Breast epithelium (tissue), 4 donors: ENCODE measurements around the gene RMI1. TPM values are rescaled to one million over a fixed set of nuclear protein-coding genes. Genes with fewer than 3 reads are reported as not detected.
"Not testable (repeated sequence)": the region's sequence is repeated elsewhere in the genome, so short reads cannot be mapped to it uniquely, and the experiment has no call there.

Source experiments
- DNase-seq, 2 donors: peaks; one replicate each; pipeline ENCODE4 v3.0.0-alpha.2; 2019; ENCODE audit warnings: low spot score in 2 of 2
- H3K27ac ChIP-seq, 2 donors: fragments of 200-600 bp; sonication (generic) in 1 of 2; one replicate each; pipeline ENCODE4 v1.5.1; 2016 to 2019; ENCODE audit warnings: mild to moderate bottlenecking in 1 of 2
- H3K27me3 ChIP-seq, 2 donors: fragments of 200-600 bp; sonication (generic) in 1 of 2; one replicate each; pipeline versions ENCODE4 v1.5.1 to v1.6.0; 2017 to 2019; ENCODE audit warnings: control low read depth in 1 of 2, mild to moderate bottlenecking in 1 of 2
- H3K36me3 ChIP-seq: fragments of 200-600 bp; one replicate; pipeline ENCODE4 v1.5.1; 2019
- H3K4me1 ChIP-seq, 2 donors: fragments of 200-600 bp; sonication (generic); one replicate each; pipeline ENCODE4 v1.5.1; 2016 to 2019; ENCODE audit warnings: control low read depth in 1 of 2
- H3K4me3 ChIP-seq, 3 donors: fragments of 200-600 bp; sonication (generic); 1 replicate in 2 of 3; 2 replicates in 1 of 3; pipeline ENCODE4 v1.5.1; 2016 to 2019; ENCODE audit warnings: mild to moderate bottlenecking in 3 of 3, moderate library complexity in 2 of 3
- H3K9me3 ChIP-seq, 2 donors: fragments of 200-600 bp; sonication (generic) in 1 of 2; one replicate each; pipeline ENCODE4 v1.5.1; 2016 to 2019; ENCODE audit warnings: control low read depth in 1 of 2
- POLR2A ChIP-seq: fragments of 450-650 bp; IDR thresholded peaks from one replicate; pipeline ENCODE4 v1.6.1; 2016; ENCODE audit warnings: antibody characterized with exemption, mild to moderate bottlenecking, moderate library complexity
- POLR2AphosphoS5 ChIP-seq, 3 donors: sonication (generic); formaldehyde crosslinking; IDR thresholded peaks; one replicate each; pipeline ENCODE4 v1.6.1; 2017; ENCODE audit warnings: antibody characterized with exemption in 3 of 3
- intact Hi-C: fragments of 100-400 bp; cut with DNase I; formaldehyde crosslinking; loops from one replicate; pipeline ENCODE4 v1.15.1; 2023; ENCODE audit warnings: low total_unique reads
- total RNA-seq, 3 donors: library from RNA; depleted of rRNA; stranded (reverse); fragments of >200 nt; gene quantifications; one replicate each; pipeline ENCODE4 v1.1.0, GENCODE V29; 2016
- TF ChIP-seq, protein P1 (sequence below), 3 donors: fragments of 450-650 bp; IDR thresholded peaks; one replicate each; pipeline ENCODE4 v1.5.1; 2016 to 2017; ENCODE audit warnings: antibody characterized with exemption in 3 of 3, mild to moderate bottlenecking in 3 of 3, moderate library complexity in 3 of 3

The RMI1 gene
- total RNA-seq, 3 donors from 2014 or later: 3.7 to 6.2 (median 6.1) TPM

DNA sequence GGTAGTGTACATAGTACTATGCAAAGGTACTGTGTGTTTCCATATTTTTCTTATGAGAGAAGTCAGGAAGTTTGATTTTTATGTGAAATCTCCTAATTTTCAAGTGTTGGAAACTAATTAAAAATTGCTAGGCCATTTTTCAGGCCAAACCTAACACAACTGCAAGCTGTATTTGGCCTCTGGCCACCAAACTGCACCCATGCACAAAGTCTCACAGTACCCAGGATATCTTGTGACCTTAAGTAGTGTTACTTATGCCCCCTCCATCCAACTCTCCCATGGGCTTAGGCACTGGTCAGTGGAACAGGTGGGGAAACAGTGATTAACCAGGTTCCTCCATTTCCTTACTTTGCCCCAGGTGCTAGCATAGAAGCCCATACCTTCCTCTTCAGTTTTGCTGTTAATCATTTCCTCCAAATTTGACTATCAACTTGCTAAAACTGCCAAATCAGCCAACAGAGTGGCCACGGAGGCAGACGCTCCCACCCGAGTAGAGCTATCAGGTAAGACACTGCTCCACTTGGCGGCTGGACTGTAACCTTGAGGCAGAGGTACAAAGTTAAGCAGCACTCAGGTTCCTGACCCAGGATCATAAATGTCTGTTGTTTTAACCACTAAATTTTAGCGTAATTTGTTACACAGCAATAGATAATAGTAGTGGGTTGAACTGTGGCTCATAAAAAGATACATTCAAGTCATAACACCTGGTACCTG, 39.9 kb upstream of the RMI1 start:
- H3K27me3 ChIP-seq: no peaks in the 10 kb centered on the region
- H3K36me3 ChIP-seq: no peaks in the 10 kb centered on the region
- intact Hi-C loops: no loop called here
- H3K4me1 ChIP-seq: no peaks in the 10 kb centered on the region
- DNase-seq: no peak
- no peak overlapping the region for H3K27ac ChIP-seq
- no peaks in the 10 kb centered on the region for H3K9me3 ChIP-seq
- TF ChIP-seq POLR2AphosphoS5 (IDR thresholded peaks at IDR 0.05): no peak
- TF ChIP-seq, protein P1, sequence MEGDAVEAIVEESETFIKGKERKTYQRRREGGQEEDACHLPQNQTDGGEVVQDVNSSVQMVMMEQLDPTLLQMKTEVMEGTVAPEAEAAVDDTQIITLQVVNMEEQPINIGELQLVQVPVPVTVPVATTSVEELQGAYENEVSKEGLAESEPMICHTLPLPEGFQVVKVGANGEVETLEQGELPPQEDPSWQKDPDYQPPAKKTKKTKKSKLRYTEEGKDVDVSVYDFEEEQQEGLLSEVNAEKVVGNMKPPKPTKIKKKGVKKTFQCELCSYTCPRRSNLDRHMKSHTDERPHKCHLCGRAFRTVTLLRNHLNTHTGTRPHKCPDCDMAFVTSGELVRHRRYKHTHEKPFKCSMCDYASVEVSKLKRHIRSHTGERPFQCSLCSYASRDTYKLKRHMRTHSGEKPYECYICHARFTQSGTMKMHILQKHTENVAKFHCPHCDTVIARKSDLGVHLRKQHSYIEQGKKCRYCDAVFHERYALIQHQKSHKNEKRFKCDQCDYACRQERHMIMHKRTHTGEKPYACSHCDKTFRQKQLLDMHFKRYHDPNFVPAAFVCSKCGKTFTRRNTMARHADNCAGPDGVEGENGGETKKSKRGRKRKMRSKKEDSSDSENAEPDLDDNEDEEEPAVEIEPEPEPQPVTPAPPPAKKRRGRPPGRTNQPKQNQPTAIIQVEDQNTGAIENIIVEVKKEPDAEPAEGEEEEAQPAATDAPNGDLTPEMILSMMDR (IDR thresholded peaks at IDR 0.05): no peak
- TF ChIP-seq POLR2A: no peak
- no peak overlapping the region for H3K4me3 ChIP-seq

DNA sequence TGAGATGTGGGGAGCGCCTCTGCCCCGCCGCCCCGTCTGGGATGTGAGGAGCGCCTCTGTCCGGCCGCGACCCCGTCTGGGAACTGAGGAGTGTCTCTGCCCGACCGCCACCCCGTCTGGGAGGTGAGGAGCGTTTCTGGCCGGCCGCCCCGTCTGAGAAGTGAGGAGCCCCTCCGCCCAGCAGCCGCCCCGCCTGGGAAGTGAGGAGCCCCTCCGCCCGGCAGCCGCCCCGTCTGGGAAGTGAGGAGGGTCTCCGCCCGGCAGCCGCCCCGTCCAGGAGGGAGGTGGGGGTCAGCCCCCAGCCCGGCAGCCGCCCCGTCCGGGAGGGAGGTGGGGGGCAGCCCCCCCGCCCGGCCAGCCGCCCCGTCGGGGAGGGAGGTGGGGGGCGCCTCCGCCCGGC, 32.5 kb upstream of the RMI1 start:
- H3K36me3 ChIP-seq, H3K27me3 ChIP-seq, H3K27ac ChIP-seq, H3K4me1 ChIP-seq, intact Hi-C loops, H3K9me3 ChIP-seq, DNase-seq, H3K4me3 ChIP-seq: not testable (repeated sequence)

DNA sequence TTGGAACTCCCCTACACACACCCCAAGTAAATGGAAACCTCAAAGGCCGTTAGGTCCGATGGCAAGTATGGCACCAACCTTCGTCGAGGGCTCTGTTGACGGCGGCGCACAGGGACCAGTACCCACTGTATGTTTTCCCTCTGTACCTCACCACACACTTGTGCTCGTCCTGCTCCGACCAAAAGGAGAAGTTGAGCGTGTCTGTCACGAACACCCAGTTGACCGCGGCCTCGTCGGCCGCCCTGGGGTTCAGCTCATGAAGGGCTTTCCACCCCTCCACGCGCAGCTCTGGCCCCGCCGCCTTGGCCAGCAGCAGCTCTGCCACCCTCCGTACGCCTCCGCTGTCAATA, 24.5 kb upstream of the RMI1 start:
- intact Hi-C loops: no loop called here
- TF ChIP-seq, protein P1 (IDR thresholded peaks at IDR 0.05): no peak
- TF ChIP-seq POLR2A: no peak
- no peak for TF ChIP-seq POLR2AphosphoS5 (IDR thresholded peaks at IDR 0.05)
- Histone ChIP-seq H3K4me3 (peak overlapping the region; percentile 70 to 89 (median 77)), H3K27ac (peak overlapping the region; percentile 90 to 91), H3K27me3 (no peaks in the 10 kb centered on the region), H3K9me3 (no peaks in the 10 kb centered on the region), H3K36me3 (no peaks in the 10 kb centered on the region), H3K4me1 (no peaks in the 10 kb centered on the region)
- DNase-seq: no peak

DNA sequence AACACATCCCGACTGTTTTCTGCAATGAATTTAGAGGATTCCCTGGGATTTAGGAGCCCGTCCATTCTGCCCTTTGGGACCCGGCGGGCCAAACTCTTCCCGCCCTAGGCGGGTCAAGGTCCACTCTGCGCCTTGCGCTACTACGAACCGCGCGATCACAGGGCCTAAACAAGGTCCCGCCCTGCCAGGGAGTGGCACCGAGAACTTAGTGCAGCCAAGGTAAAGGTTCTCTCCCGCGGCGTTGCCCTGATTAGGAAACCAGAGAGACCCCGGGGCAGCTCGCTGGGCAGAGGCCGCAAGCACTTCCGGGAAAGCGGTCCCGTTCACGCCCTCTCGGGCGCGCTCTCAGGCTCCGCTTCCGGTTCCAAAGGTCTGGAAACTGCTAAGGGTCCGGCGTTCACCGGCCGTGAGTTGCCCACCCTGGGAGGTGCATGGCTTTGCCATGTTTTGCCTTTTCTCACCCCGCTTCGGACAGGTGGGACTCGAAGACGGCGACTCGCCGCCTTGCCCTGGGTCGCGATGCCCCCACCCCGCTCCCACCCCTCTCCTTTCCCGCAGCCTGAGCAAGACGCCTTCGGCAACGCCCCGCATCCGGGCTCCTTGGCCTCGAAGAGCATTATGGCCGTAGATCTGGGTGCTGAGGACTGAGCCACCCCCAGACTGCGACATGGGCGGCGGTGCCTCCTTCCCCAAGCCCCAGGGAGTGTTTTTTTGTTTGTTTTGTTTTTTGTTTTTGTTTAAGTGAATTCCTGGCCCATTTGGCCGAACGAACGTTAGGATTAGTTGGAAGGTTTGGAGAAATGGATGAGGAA, 24.0 kb upstream of the RMI1 start:
- H3K4me3 ChIP-seq: peak overlapping the region; percentile 70 to 89 (median 77)
- no peaks in the 10 kb centered on the region for H3K4me1 ChIP-seq
- TF ChIP-seq POLR2A: no peak
- TF ChIP-seq, protein P1 (IDR thresholded peaks at IDR 0.05): no peak
- peak in 1 of 3 donors; percentile 33 for TF ChIP-seq POLR2AphosphoS5 (IDR thresholded peaks at IDR 0.05)
- DNase-seq: peak; percentile 41 to 75
- intact Hi-C loops: no loop called here
- H3K36me3 ChIP-seq: no peaks in the 10 kb centered on the region
- no peaks in the 10 kb centered on the region for H3K9me3 ChIP-seq
- H3K27me3 ChIP-seq: no peaks in the 10 kb centered on the region
- peak overlapping the region; percentile 90 to 91 for H3K27ac ChIP-seq

DNA sequence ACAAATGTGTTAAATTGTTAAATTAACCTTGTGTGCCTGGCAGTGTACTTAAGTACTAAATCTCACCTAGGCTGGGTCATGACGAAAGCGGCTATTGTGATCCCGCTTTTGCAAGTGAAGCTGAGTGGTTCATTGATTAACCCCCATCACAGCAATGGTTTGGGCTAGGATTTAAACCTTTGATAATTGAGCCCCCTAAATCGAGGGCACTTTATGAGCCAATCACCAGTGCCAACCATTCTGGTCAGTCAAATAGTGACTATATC, 23.4 kb upstream of the RMI1 start:
- Histone ChIP-seq H3K27ac (peak overlapping the region; percentile 90 to 91), H3K4me1 (no peaks in the 10 kb centered on the region)
- intact Hi-C loops: no loop called here

More for the DNA sequence above, 23.4 kb upstream of the RMI1 start:
- TF ChIP-seq POLR2AphosphoS5 (IDR thresholded peaks at IDR 0.05) (no peak), POLR2A (no peak)
- TF ChIP-seq, protein P1 (IDR thresholded peaks at IDR 0.05): no peak
- Histone ChIP-seq H3K36me3 (no peaks in the 10 kb centered on the region), H3K27me3 (no peaks in the 10 kb centered on the region), H3K4me3 (peak overlapping the region; percentile 70 to 89 (median 77)), H3K9me3 (no peaks in the 10 kb centered on the region)
- DNase-seq: no peak
